ENCODE results near the gene BIN1. TPM values are rescaled to one million over a fixed set of nuclear protein-coding genes. Genes with fewer than 3 reads are reported as not detected.

Gene BIN1
- total RNA-seq, 1 experiment from 2014 or later = 58.6 TPM

GRCh38 chr2:127034883-127035611 is 71.9 kb downstream of the BIN1 start:
- no TSS peak for BruUV-seq (replicated peaks)
- TF ChIP-seq REST (IDR thresholded peaks at IDR 0.05; ENCODE audit: insufficient read depth in 1 of 2, low read depth in 2 of 2, low read length in 1 of 2) (no peak), POLR2AphosphoS5 (IDR thresholded peaks at IDR 0.05; ENCODE audit: low read depth, low read length) (no peak), SIN3A (IDR thresholded peaks at IDR 0.05; ENCODE audit: borderline replicate concordance, insufficient read depth, low read depth, low read length) (no peak), TCF7L2 (IDR thresholded peaks at IDR 0.05; ENCODE audit: low read depth, low read length) (no peak)
- TF ChIP-seq, protein P1, sequence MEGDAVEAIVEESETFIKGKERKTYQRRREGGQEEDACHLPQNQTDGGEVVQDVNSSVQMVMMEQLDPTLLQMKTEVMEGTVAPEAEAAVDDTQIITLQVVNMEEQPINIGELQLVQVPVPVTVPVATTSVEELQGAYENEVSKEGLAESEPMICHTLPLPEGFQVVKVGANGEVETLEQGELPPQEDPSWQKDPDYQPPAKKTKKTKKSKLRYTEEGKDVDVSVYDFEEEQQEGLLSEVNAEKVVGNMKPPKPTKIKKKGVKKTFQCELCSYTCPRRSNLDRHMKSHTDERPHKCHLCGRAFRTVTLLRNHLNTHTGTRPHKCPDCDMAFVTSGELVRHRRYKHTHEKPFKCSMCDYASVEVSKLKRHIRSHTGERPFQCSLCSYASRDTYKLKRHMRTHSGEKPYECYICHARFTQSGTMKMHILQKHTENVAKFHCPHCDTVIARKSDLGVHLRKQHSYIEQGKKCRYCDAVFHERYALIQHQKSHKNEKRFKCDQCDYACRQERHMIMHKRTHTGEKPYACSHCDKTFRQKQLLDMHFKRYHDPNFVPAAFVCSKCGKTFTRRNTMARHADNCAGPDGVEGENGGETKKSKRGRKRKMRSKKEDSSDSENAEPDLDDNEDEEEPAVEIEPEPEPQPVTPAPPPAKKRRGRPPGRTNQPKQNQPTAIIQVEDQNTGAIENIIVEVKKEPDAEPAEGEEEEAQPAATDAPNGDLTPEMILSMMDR (IDR thresholded peaks at IDR 0.05) = no peak
- H3K4me3 ChIP-seq (ENCODE audit: low read depth in 2 of 2, low read length in 2 of 2) = no peak overlapping the region
- H3K36me3 ChIP-seq (ENCODE audit: control insufficient read depth, insufficient read depth, low read length) = no peaks in the 10 kb centered on the region
- ChIA-PET POLR2A (no interaction called here), CTCF (no interaction called here)
- H3K27me3 ChIP-seq (ENCODE audit: control insufficient read depth, insufficient read depth, low read length) = peaks cover 2% of the 10 kb centered on the region; the same call in 1 of the 2 replicates
- H3K27ac ChIP-seq (ENCODE audit: low read length) = no peak overlapping the region
- no peak for ATAC-seq
- intact Hi-C loops (cut with micrococcal nuclease; ENCODE audit: unreplicated experiment) = no loop called here
- DNase-seq (ENCODE audit: low read depth, low spot score) = no peak
- in situ Hi-C loops (cut with HindIII; ENCODE audit: low pct_unique_long_range_greater_than_20kb, low sequenced_read_pairs) = no loop called here
- H3K9me3 ChIP-seq (ENCODE audit: control insufficient read depth, insufficient read depth, low read depth, low read length) = no peaks in the 10 kb centered on the region
- no peaks in the 10 kb centered on the region for H3K4me1 ChIP-seq (ENCODE audit: control insufficient read depth, insufficient read depth, low read length)

DNA sequence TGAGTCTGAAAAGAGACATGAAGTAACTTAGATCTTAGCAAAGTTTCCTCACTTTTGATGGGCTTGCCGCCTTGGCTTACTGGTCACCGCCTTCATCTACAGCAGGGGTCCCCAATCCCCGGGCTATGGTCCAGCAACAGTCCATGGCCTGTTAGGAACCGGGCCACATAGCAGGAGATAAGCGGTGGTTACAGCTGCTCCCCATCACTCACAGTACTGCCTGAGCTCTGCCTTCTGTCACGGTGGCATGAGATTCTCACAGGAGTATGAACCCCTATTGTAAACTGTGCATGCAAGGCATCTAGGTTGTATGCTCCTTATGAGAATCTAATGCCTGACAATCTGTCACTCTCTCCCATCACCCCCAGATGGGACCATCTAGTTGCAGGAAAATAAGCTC is 72.9 kb downstream of the BIN1 start:
- CTCF ChIA-PET = no interaction called here

More for the DNA sequence above, 72.9 kb downstream of the BIN1 start:
- POLR2A ChIA-PET = no interaction called here
- H3K4me3 ChIP-seq (ENCODE audit: low read depth in 2 of 2, low read length in 2 of 2) = no peak overlapping the region
- BruUV-seq (replicated peaks) = no TSS peak
- intact Hi-C loops (cut with micrococcal nuclease; ENCODE audit: unreplicated experiment) (no loop called here), in situ Hi-C loops (cut with HindIII; ENCODE audit: low pct_unique_long_range_greater_than_20kb, low sequenced_read_pairs) (no loop called here)
- TF ChIP-seq SIN3A (IDR thresholded peaks at IDR 0.05; ENCODE audit: borderline replicate concordance, insufficient read depth, low read depth, low read length) (no peak), REST (IDR thresholded peaks at IDR 0.05; ENCODE audit: insufficient read depth in 1 of 2, low read depth in 2 of 2, low read length in 1 of 2) (no peak), TCF7L2 (IDR thresholded peaks at IDR 0.05; ENCODE audit: low read depth, low read length) (no peak), POLR2AphosphoS5 (IDR thresholded peaks at IDR 0.05; ENCODE audit: low read depth, low read length) (no peak)
- TF ChIP-seq, protein P1 (IDR thresholded peaks at IDR 0.05) = no peak
- H3K27ac ChIP-seq (ENCODE audit: low read length) = no peak overlapping the region
- no peaks in the 10 kb centered on the region for H3K9me3 ChIP-seq (ENCODE audit: control insufficient read depth, insufficient read depth, low read depth, low read length)
- ATAC-seq (no peak), DNase-seq (ENCODE audit: low read depth, low spot score) (no peak)
- no peaks in the 10 kb centered on the region for H3K36me3 ChIP-seq (ENCODE audit: control insufficient read depth, insufficient read depth, low read length)
- H3K4me1 ChIP-seq (ENCODE audit: control insufficient read depth, insufficient read depth, low read length) = no peaks in the 10 kb centered on the region
- H3K27me3 ChIP-seq (ENCODE audit: control insufficient read depth, insufficient read depth, low read length) = peaks cover 2% of the 10 kb centered on the region; the same call in 1 of the 2 replicates

All from Panc1 (cell line).